Neural cell (in vitro differentiated cells): ENCODE results near the gene COL19A1. TPM values are rescaled to one million over a fixed set of nuclear protein-coding genes. Genes with fewer than 3 reads are reported as not detected.

ENCODE experiments used
- H2AFZ ChIP-seq: fragments of 200-600, 300-800 bp; sonication (generic), shearing (Covaris generic); 2 replicates; pipeline ENCODE4 v1.6.0; 2014; ENCODE audit warnings: low read depth, mild to moderate bottlenecking, antibody characterized with exemption, low read length, moderate library complexity
- H3F3A ChIP-seq: fragments of 200-600 bp; shearing (Covaris generic); 2 replicates; pipeline ENCODE4 v1.6.1; 2016; ENCODE audit warnings: mild to moderate bottlenecking, moderate library complexity, mixed read lengths, antibody characterized with exemption, low read length; ENCODE audit not compliant: insufficient read depth, poor library complexity, severe bottlenecking
- H3K27ac ChIP-seq: fragments of 200-600, 300-800 bp; sonication (generic), shearing (Covaris generic); 2 replicates; pipeline ENCODE4 v1.5.1; 2014; ENCODE audit warnings: mild to moderate bottlenecking, low read length, moderate library complexity
- H3K27me3 ChIP-seq: fragments of 300-800, 200-600 bp; sonication (generic), shearing (Covaris generic); 2 replicates; pipeline ENCODE4 v1.6.0; 2014; ENCODE audit warnings: mild to moderate bottlenecking, low read depth, low read length, moderate library complexity; ENCODE audit not compliant: insufficient read depth
- H3K36me3 ChIP-seq: fragments of 300-800, 200-600 bp; sonication (generic), shearing (Covaris generic); 2 replicates; pipeline ENCODE4 v1.5.1; 2014; ENCODE audit warnings: mild to moderate bottlenecking, antibody characterized with exemption, low read length, moderate library complexity; ENCODE audit not compliant: insufficient read depth
- H3K4me2 ChIP-seq: fragments of 300-800, 200-600 bp; sonication (generic), shearing (Covaris generic); 2 replicates; pipeline ENCODE4 v1.6.0; 2014; ENCODE audit warnings: mild to moderate bottlenecking, low read length
- H3K4me3 ChIP-seq: fragments of 300-800, 200-600 bp; sonication (generic), shearing (Covaris generic); 2 replicates; pipeline ENCODE4 v1.5.1; 2014; ENCODE audit warnings: mild to moderate bottlenecking, low read length, moderate library complexity
- H3K79me2 ChIP-seq: fragments of 200-600 bp; shearing (Covaris generic); replicated peaks from 2 replicates; pipeline ENCODE4 v1.6.0; 2014; ENCODE audit warnings: mild to moderate bottlenecking, low read length, moderate library complexity; ENCODE audit not compliant: insufficient read depth
- H3K9ac ChIP-seq: fragments of 300-800, 200-600 bp; sonication (generic), shearing (Covaris generic); 2 replicates; pipeline ENCODE4 v1.6.1; 2016; ENCODE audit warnings: mild to moderate bottlenecking, low read length, mixed read lengths
- H3K9me2 ChIP-seq: fragments of 200-600 bp; shearing (Covaris generic); 2 replicates; pipeline ENCODE4 v1.6.1; 2016; ENCODE audit warnings: mild to moderate bottlenecking, low read length, mixed read lengths; ENCODE audit not compliant: insufficient read depth
- H3K9me3 ChIP-seq: fragments of 200-600, 300-800 bp; sonication (generic), shearing (Covaris generic); 2 replicates; pipeline ENCODE4 v1.6.1; 2016; ENCODE audit warnings: mild to moderate bottlenecking, mixed run types, low read length, moderate library complexity, mixed read lengths
- H4K20me1 ChIP-seq: fragments of 200-600 bp; shearing (Covaris generic); 2 replicates; pipeline ENCODE4 v1.6.1; 2016; ENCODE audit warnings: mild to moderate bottlenecking, mixed run types; ENCODE audit not compliant: insufficient read depth
- CTCF ChIP-seq: fragments of 450-650 bp; IDR thresholded peaks from 2 replicates; pipeline ENCODE4 v1.5.1; 2014; ENCODE audit warnings: antibody characterized with exemption, mild to moderate bottlenecking, moderate library complexity; ENCODE audit not compliant: poor library complexity, severe bottlenecking
- EP300 ChIP-seq: fragments of 450-650 bp; conservative IDR thresholded peaks from 2 replicates; pipeline ENCODE4 v1.6.1; 2014; ENCODE audit warnings: antibody characterized with exemption, mild to moderate bottlenecking, moderate library complexity; ENCODE audit not compliant: poor library complexity, severe bottlenecking
- EZH2 ChIP-seq: fragments of 200-600, 300-800 bp; shearing (Covaris generic), sonication (generic); IDR thresholded peaks from 2 replicates; pipeline ENCODE4 v1.6.1; 2014; ENCODE audit warnings: antibody characterized with exemption, low read length, borderline replicate concordance, mild to moderate bottlenecking; ENCODE audit not compliant: insufficient read depth, poor library complexity, severe bottlenecking
- MXI1 ChIP-seq: fragments of 450-650 bp; conservative IDR thresholded peaks from 2 replicates; pipeline ENCODE4 v1.6.1; 2014; ENCODE audit warnings: antibody characterized with exemption, mild to moderate bottlenecking; ENCODE audit not compliant: poor library complexity, severe bottlenecking
- POLR2AphosphoS5 ChIP-seq: IDR thresholded peaks from 2 replicates; pipeline ENCODE4 v1.6.1; 2012
- RAD21 ChIP-seq: fragments of 450-650 bp; conservative IDR thresholded peaks from 2 replicates; pipeline ENCODE4 v1.6.1; 2014; ENCODE audit warnings: antibody characterized with exemption, mild to moderate bottlenecking, moderate library complexity
- REST ChIP-seq: IDR thresholded peaks from 2 replicates; pipeline ENCODE4 v1.6.1; 2012; ENCODE audit warnings: borderline replicate concordance
- SMC3 ChIP-seq: fragments of 450-650 bp; conservative IDR thresholded peaks from 2 replicates; pipeline ENCODE4 v1.6.1; 2014; ENCODE audit warnings: antibody characterized with exemption, mild to moderate bottlenecking, moderate library complexity; ENCODE audit not compliant: poor library complexity
- TAF1 ChIP-seq: IDR thresholded peaks from 2 replicates; pipeline ENCODE4 v1.6.1; 2012; ENCODE audit warnings: low read depth
- polyA plus RNA-seq: library from polyadenylated mRNA; depleted of rRNA; stranded (reverse); fragments of >200 nt; gene quantifications from 2 replicates; pipeline ENCODE4 v1.2.3, GENCODE V29; 2014

The COL19A1 gene
- polyA plus RNA-seq, 1 donor from 2014 or later, result 0.24 TPM

GRCh38 chr6:69817358-69817757 is 49.0 kb upstream of the COL19A1 start:
- H3K9ac ChIP-seq, result no peak overlapping the region
- H3K9me2 ChIP-seq, result no peaks in the 10 kb centered on the region
- no peak overlapping the region for H3K4me2 ChIP-seq
- H3F3A ChIP-seq, result no peaks in the 10 kb centered on the region
- no peaks in the 10 kb centered on the region for H3K79me2 ChIP-seq
- H3K36me3 ChIP-seq, result no peaks in the 10 kb centered on the region
- no peaks in the 10 kb centered on the region for H3K9me3 ChIP-seq
- no peak overlapping the region for H2AFZ ChIP-seq
- no peaks in the 10 kb centered on the region for H3K27me3 ChIP-seq
- no peaks in the 10 kb centered on the region for H4K20me1 ChIP-seq
- TF ChIP-seq MXI1, result no peak
- no peak for TF ChIP-seq RAD21
- no peak for TF ChIP-seq REST
- TF ChIP-seq POLR2AphosphoS5, result no peak
- no peak for TF ChIP-seq SMC3
- no peak for TF ChIP-seq EP300
- no peak for TF ChIP-seq CTCF
- no peak for TF ChIP-seq EZH2
- TF ChIP-seq TAF1, result no peak
- no peak overlapping the region for H3K4me3 ChIP-seq
- H3K27ac ChIP-seq, result no peak overlapping the region

GRCh38 chr6:69818223-69818930 is 48.0 kb upstream of the COL19A1 start:
- Histone ChIP-seq H3K4me3 (no peak overlapping the region), H3F3A (no peaks in the 10 kb centered on the region), H3K36me3 (no peaks in the 10 kb centered on the region), H3K9ac (no peak overlapping the region), H3K27me3 (no peaks in the 10 kb centered on the region), H4K20me1 (no peaks in the 10 kb centered on the region), H3K9me3 (no peaks in the 10 kb centered on the region), H3K79me2 (no peaks in the 10 kb centered on the region), H2AFZ (no peak overlapping the region), H3K4me2 (no peak overlapping the region), H3K9me2 (no peaks in the 10 kb centered on the region), H3K27ac (no peak overlapping the region)
- TF ChIP-seq MXI1 (no peak), EP300 (no peak), REST (no peak), EZH2 (no peak), RAD21 (no peak), SMC3 (no peak), TAF1 (no peak), POLR2AphosphoS5 (no peak), CTCF (no peak)
